A673 (cell line): Measurements from ENCODE around the gene FITM1. TPM values are rescaled to one million over a fixed set of nuclear protein-coding genes. Genes with fewer than 3 reads are reported as not detected.

Source experiments
- Bru-seq: library from RNA; stranded (reverse); fragments of 400-500 nt; gene quantifications from one replicate; lab custom pipeline; 2021; lab: Mats Ljungman, UMichigan
- BruChase-seq, 2 experiments: library from RNA; stranded (reverse); fragments of 400-500 nt; gene quantifications; one replicate each; lab custom pipeline; 2021; lab: Mats Ljungman, UMichigan
- BruUV-seq: library from RNA; stranded (reverse); fragments of 400-500 nt; replicated peaks from 2 replicates; lab custom pipeline; 2021; lab: Mats Ljungman, UMichigan
- CTCF ChIA-PET: fragments of 300-600 bp; sonication (Branson Sonifier 250); formaldehyde crosslinking; loops from one replicate; lab custom pipeline; 2022; ENCODE audit warnings: antibody characterized with exemption; lab: Charles Lee
- POLR2A ChIA-PET: fragments of 300-600 bp; sonication (Branson Sonifier 250); formaldehyde crosslinking; loops from one replicate; lab custom pipeline; 2022; ENCODE audit warnings: antibody characterized with exemption; ENCODE audit not compliant: low non-redundant PET; lab: Charles Lee
- DNase-seq: peaks from one replicate; pipeline ENCODE4 v3.0.0-alpha.2; 2015; ENCODE audit warnings: low spot score
- H3K27ac ChIP-seq: fragments of 200-600 bp; sonication (generic); 2 replicates; pipeline ENCODE4 v1.5.1; 2016; ENCODE audit warnings: mixed run types, low read depth, mild to moderate bottlenecking, mixed read lengths, antibody characterized with exemption, low read length; ENCODE audit not compliant: poor library complexity, severe bottlenecking
- H3K27me3 ChIP-seq: fragments of 200-600 bp; sonication (generic); replicated peaks from 2 replicates; pipeline ENCODE4 v1.6.1; 2017; ENCODE audit warnings: mixed run types, low read depth, mild to moderate bottlenecking, mixed read lengths, antibody characterized with exemption, low read length; ENCODE audit not compliant: insufficient read depth, poor library complexity
- H3K36me3 ChIP-seq: fragments of 200-600 bp; sonication (generic); 2 replicates; pipeline ENCODE4 v1.6.1; 2016; ENCODE audit warnings: mixed run types, mild to moderate bottlenecking, mixed read lengths, antibody characterized with exemption, low read length; ENCODE audit not compliant: insufficient read depth, poor library complexity, severe bottlenecking
- H3K4me1 ChIP-seq: fragments of 200-600 bp; sonication (generic); 2 replicates; pipeline ENCODE4 v1.6.1; 2017; ENCODE audit warnings: mixed run types, mild to moderate bottlenecking, mixed read lengths, antibody characterized with exemption, low read length; ENCODE audit not compliant: insufficient read depth, poor library complexity, severe bottlenecking
- H3K4me3 ChIP-seq: fragments of 200-600 bp; sonication (generic); 2 replicates; pipeline ENCODE4 v1.5.1; 2016; ENCODE audit warnings: low read depth, mixed run types, mild to moderate bottlenecking, mixed read lengths, low read length; ENCODE audit not compliant: poor library complexity, severe bottlenecking
- H3K9me3 ChIP-seq: fragments of 200-600 bp; sonication (generic); 2 replicates; pipeline ENCODE4 v1.6.1; 2016; ENCODE audit warnings: mixed run types, low read depth, mild to moderate bottlenecking, mixed read lengths, antibody characterized with exemption, low read length; ENCODE audit not compliant: poor library complexity, severe bottlenecking
- CTCF ChIP-seq: fragments of 300-800, 200-600 bp; sonication (generic); conservative IDR thresholded peaks from 2 replicates; pipeline ENCODE4 v1.5.1; 2017; ENCODE audit warnings: low read depth, mild to moderate bottlenecking, antibody characterized with exemption, low read length, moderate library complexity, mixed read lengths
- EZH2 ChIP-seq: fragments of 200-600 bp; sonication (generic); IDR thresholded peaks from 2 replicates; pipeline ENCODE4 v1.6.1; 2017; ENCODE audit warnings: borderline replicate concordance, low read depth, mild to moderate bottlenecking, mixed read lengths, antibody characterized with exemption, low read length; ENCODE audit not compliant: poor library complexity, severe bottlenecking
- intact Hi-C: fragments of 100-400 bp; cut with micrococcal nuclease; formaldehyde crosslinking; loops from one replicate; pipeline ENCODE4 v1.10.0; 2022; ENCODE audit not compliant: unreplicated experiment
- long read RNA-seq: library from polyadenylated mRNA; stranded (forward); transcript quantifications from one replicate; pipeline ENCODE4 v2.0.0, GENCODE V29; 2022
- total RNA-seq: library from RNA; stranded (reverse); gene quantifications from 2 replicates; pipeline ENCODE4 v1.2.3, GENCODE V29; 2021

FITM1 gene, protein sequence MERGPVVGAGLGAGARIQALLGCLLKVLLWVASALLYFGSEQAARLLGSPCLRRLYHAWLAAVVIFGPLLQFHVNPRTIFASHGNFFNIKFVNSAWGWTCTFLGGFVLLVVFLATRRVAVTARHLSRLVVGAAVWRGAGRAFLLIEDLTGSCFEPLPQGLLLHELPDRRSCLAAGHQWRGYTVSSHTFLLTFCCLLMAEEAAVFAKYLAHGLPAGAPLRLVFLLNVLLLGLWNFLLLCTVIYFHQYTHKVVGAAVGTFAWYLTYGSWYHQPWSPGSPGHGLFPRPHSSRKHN
- 0.48 TPM in 1 of 2 replicates, not detected in the other for total RNA-seq
- not detected for Bru-seq, nascent RNA
- BruChase-seq, experiment 1, labeled RNA remaining after a 2-hour chase, result percentile 24 among the genes with signal in this experiment
- not detected for BruChase-seq, experiment 2, labeled RNA remaining after a 6-hour chase
- long read RNA-seq, partial matches to known transcripts, result 0 of 1 reads
- long read RNA-seq, other reads (novel, unspliced or antisense), result 0 of 1 reads

DNA sequence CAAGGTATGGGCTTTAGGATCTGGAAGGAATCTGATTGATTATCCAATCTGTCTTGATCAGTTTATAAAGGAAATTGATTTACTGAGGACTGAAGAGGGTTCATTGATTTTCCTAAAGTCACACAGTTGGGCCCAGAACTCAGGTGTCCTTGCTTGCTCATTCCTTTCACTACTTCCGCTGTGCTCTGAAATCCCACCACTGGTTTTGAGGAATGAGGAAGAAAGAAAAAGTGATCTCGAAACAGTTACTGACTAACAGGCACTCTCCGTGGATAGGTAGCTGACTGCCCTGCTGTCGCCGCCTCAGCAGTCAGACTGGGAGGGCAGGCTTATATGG, at the start of gene FITM1:
TSS of gene FITM1 (plus strand) at position 280 of the 337 bp plus-strand sequence. CDS start 905 bp downstream, outside the sequence.
- no TSS peak for BruUV-seq
- ChIA-PET CTCF (no interaction called here), POLR2A (interaction anchor here (0.6 kb wide), 1 partner anchor 191 kb away, joined by 4 read pairs; no protein-coding TSS in a partner anchor)
- H3K27ac ChIP-seq, result no peak within 1 kb of the TSS
- no peaks in the 10 kb centered on the region for H3K9me3 ChIP-seq
- intact Hi-C loops, result no loop called here
- no peaks in the 10 kb centered on the region for H3K27me3 ChIP-seq
- H3K4me1 ChIP-seq, result no peaks in the 10 kb centered on the region
- TF ChIP-seq CTCF (no peak), EZH2 (no peak)
- DNase-seq, result no peak
- no peaks in the 10 kb centered on the region for H3K36me3 ChIP-seq
- H3K4me3 ChIP-seq, result no peak within 1 kb of the TSS

GRCh38 chr14:24080888-24081738, 49.3 kb upstream of the FITM1 start:
- CTCF ChIA-PET, result interaction anchor here (0.7 to 1.3 kb wide), 3 partner anchors 21 to 37 kb away, joined by 3 to 4 read pairs (median 3); no protein-coding TSS in a partner anchor
- no TSS peak for BruUV-seq
- H3K9me3 ChIP-seq, result no peaks in the 10 kb centered on the region
- peaks cover 13% of the 10 kb centered on the region for H3K27me3 ChIP-seq
- peak; percentile 37 for DNase-seq
- peak overlapping the region; percentile 63 for H3K4me3 ChIP-seq
- POLR2A ChIA-PET, result no interaction called here
- TF ChIP-seq EZH2 (no peak), CTCF (no peak)
- peaks cover 6% of the 10 kb centered on the region for H3K4me1 ChIP-seq
- intact Hi-C loops, result no loop called here
- H3K36me3 ChIP-seq, result no peaks in the 10 kb centered on the region
- peak overlapping the region; percentile 50 for H3K27ac ChIP-seq

DNA sequence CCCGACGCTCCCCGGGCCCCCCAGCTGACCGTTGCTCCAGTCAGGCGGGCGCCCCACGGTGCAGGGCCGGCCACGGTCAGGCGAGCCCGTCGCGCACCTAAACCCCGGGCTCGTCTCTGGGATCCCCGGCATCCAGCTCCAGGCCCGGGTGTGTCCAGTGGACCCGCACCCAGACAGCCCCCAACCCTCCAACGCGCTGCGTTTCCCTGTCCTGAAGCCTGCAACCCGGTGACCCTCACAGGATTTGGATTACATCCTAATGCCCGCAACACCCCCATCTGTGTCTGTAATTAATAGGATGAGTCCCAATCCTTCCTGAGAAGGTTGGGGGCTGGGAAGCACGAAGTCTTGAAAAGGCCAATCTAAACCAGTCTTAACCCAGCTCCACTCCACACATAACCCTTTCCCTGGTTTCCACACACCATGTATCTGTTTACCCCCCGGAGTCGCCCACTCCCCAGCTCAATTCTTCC, 48.7 kb upstream of the FITM1 start:
- BruUV-seq, result no TSS peak
- Histone ChIP-seq H3K27me3 (peaks cover 13% of the 10 kb centered on the region), H3K27ac (no peak overlapping the region), H3K9me3 (no peaks in the 10 kb centered on the region), H3K4me3 (peak overlapping the region; percentile 63), H3K36me3 (no peaks in the 10 kb centered on the region), H3K4me1 (peaks cover 6% of the 10 kb centered on the region)
- TF ChIP-seq CTCF (no peak), EZH2 (no peak)
- CTCF ChIA-PET, result interaction anchor here (0.7 kb wide), 1 partner anchor 38 kb away, joined by 4 read pairs; no protein-coding TSS in a partner anchor
- intact Hi-C loops, result no loop called here
- POLR2A ChIA-PET, result no interaction called here
- no peak for DNase-seq
